Suprapubic skin (tissue), 4 donors: ENCODE results near the gene NBPF1. TPM values are rescaled to one million over a fixed set of nuclear protein-coding genes. Genes with fewer than 3 reads are reported as not detected.
A peak's percentile ranks its signal among the peaks of the same experiment; 100 is the strongest.
"Not testable (repeated sequence)": the region's sequence is repeated elsewhere in the genome, so short reads cannot be mapped to it uniquely, and the experiment has no call there.

Experiments used
- DNase-seq, 2 donors: peaks; one replicate each; pipeline ENCODE4 v3.0.0-alpha.2; 2019; ENCODE audit warnings: low spot score in 2 of 2
- H3K27ac ChIP-seq: fragments of 200-600 bp; sonication (generic); one replicate; pipeline ENCODE4 v1.5.1; 2019
- H3K27me3 ChIP-seq: fragments of 200-600 bp; sonication (generic); one replicate; pipeline ENCODE4 v1.5.1; 2019
- H3K36me3 ChIP-seq: fragments of 200-600 bp; sonication (generic); one replicate; pipeline ENCODE4 v1.5.1; 2019
- H3K4me1 ChIP-seq: fragments of 200-600 bp; sonication (generic); one replicate; pipeline ENCODE4 v1.5.1; 2019
- H3K4me3 ChIP-seq: fragments of 200-600 bp; sonication (generic); one replicate; pipeline ENCODE4 v1.5.1; 2019; ENCODE audit warnings: mild to moderate bottlenecking
- H3K9me3 ChIP-seq: fragments of 200-600 bp; sonication (generic); one replicate; pipeline ENCODE4 v1.5.1; 2019
- EP300 ChIP-seq: sonication (generic); formaldehyde crosslinking; IDR thresholded peaks from one replicate; pipeline ENCODE4 v1.6.1; 2017; ENCODE audit warnings: antibody characterized with exemption
- POLR2A ChIP-seq, 2 donors: fragments of 450-650 bp; IDR thresholded peaks; one replicate each; pipeline ENCODE4 v1.6.1; 2017; ENCODE audit warnings: antibody characterized with exemption in 2 of 2, mild to moderate bottlenecking in 2 of 2, moderate library complexity in 2 of 2
- POLR2AphosphoS5 ChIP-seq, 3 donors: sonication (generic); formaldehyde crosslinking; IDR thresholded peaks; one replicate each; pipeline ENCODE4 v1.6.1; 2017; ENCODE audit warnings: antibody characterized with exemption in 3 of 3
- WGBS: methylation state at CpG from one replicate; pipeline ENCODE4 v1.1.5; 2018; 5-methylcytosine and 5-hydroxymethylcytosine counted together
- total RNA-seq, 4 donors: library from RNA; depleted of rRNA; stranded (reverse); fragments of >200 nt; gene quantifications; one replicate each; pipeline ENCODE4 v1.1.0, GENCODE V29; 2016
- TF ChIP-seq, protein P1 (sequence below), 2 donors: fragments of 200-600 bp in 1 of 2; fragments of 450-650 bp in 1 of 2; sonication (generic) in 1 of 2; IDR thresholded peaks; one replicate each; pipeline ENCODE4 v1.5.1; 2016 to 2019; ENCODE audit warnings: antibody characterized with exemption in 2 of 2, mild to moderate bottlenecking in 1 of 2, moderate library complexity in 1 of 2

NBPF1 gene
- total RNA-seq, 4 donors from 2014 or later: 12.9 to 49.1 (median 23.8) TPM

DNA sequence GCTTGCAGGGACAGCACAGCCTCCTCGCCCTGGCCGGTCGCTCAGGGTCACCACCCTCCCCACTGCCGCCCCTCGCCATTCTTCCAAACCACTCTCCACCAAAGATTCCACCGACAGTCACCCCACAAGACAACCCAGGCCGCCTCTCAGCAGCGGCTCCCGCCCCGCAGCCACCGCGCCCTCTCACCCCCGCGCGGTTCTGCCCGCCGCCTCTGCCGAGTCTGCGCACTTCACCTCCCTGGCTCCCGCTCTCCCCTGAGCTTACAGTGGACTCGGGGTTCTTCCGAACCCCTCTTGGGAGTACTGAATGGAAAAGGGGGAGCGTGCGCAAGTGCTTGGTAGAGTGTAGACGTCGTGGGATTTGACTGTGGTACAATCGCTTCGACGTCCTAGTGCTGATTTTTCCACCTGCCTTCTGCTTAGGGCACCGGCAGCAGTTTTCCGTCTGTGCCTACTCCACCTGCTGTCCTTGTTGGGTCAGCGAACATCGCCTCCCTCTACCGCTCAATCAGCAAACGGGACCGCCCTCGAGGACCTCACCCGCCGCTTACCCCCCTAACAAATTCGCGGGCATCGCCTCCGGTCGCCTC is 79.0 kb downstream of the NBPF1 start:
- WGBS: 26% methylated on average over 11 of the region's 44 CpGs
- Histone ChIP-seq H3K4me3 (peak overlapping the region; percentile 19), H3K27me3 (peaks cover 43% of the 10 kb centered on the region), H3K4me1 (peaks cover 17% of the 10 kb centered on the region)
- H3K27ac ChIP-seq, H3K36me3 ChIP-seq, DNase-seq, H3K9me3 ChIP-seq: not testable (repeated sequence)

DNA sequence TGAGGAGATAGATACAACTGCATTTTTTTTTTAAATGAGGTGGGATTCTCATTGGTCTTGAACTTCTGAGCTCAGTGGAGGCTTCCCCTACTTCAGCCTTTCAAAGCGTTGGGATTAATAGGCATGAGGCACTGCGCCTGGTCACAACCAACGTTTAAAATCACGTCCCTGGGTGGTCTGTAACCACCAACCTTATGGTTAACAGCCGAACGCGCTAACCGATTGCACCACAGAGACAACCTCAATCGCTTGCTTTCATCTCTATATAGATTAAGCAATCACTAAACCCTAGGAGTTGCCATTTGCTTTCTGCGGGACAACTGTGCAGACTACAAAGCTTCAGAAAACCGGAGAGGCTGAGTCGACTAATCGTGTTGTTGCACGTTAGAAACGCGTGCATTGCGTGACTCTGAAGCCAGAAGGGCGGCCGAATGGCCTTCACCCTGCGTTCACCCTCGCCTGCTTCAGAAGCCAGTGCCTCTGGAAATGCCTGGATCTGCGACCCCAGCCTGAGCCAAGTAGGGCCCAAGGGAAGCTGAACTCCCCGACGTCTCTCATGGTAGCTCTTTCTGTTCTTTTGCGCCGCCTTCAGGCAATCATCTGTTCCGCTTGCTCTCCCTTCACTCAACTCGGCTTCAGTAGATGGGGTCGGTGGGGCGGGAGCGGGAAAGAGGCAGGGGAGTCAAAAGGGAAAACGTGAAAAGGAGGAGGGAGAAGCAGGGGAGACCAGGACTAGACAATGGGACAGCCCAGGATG is 81.0 kb downstream of the NBPF1 start:
- H3K4me3 ChIP-seq, H3K36me3 ChIP-seq, H3K27ac ChIP-seq, DNase-seq, H3K9me3 ChIP-seq: not testable (repeated sequence)
- Histone ChIP-seq H3K4me1 (peaks cover 17% of the 10 kb centered on the region), H3K27me3 (peaks cover 43% of the 10 kb centered on the region)
- WGBS: 19% methylated on average over 25 of the region's 32 CpGs

DNA sequence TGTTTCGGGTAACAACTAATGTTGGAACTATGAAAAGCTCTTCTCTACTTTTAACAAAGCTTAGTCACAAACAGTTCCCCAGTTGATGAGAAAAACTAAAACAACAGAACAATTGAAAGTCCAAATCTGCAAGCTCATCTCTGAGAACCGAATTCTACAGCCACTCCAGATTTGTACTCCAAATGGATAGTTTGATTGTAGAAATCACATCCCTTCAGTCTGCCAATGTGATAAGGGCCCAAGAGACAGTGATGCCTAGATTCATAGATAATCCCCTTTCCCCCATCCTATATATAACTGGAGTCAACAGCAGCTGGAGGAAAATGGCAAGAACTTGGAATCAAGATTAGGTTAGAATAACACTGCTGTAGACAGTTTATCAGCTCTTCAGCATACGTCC is 85.0 kb downstream of the NBPF1 start:
- 88% methylated on average over 3 of the region's 3 CpGs for WGBS
- not testable (repeated sequence) for DNase-seq, H3K27ac ChIP-seq

DNA sequence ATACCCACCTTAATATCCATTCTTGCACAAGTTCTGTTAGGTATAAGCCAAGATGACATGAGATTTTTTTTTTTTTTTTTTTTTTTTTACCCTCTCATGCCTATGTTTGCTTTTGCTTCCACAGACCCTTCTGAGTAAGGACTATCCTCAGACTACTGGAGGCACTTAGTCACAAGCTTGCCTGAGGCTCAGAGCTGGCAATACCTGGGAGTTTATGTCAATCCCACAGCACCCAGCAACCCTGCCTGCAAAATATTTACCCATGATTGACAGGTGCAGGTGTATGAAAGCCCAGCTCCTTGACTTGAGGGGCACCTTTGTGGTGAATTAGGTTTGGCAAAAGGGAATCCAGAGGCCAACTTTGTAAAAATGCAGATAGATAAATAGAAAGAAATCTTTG is 87.6 kb downstream of the NBPF1 start:
- DNase-seq, H3K4me3 ChIP-seq, H3K4me1 ChIP-seq, H3K27ac ChIP-seq, H3K9me3 ChIP-seq, H3K36me3 ChIP-seq: not testable (repeated sequence)
- peaks cover 12% of the 10 kb centered on the region for H3K27me3 ChIP-seq

More for the DNA sequence above, 85.0 kb downstream of the NBPF1 start:
- H3K9me3 ChIP-seq, H3K36me3 ChIP-seq, H3K4me1 ChIP-seq, H3K4me3 ChIP-seq: not testable (repeated sequence)
- H3K27me3 ChIP-seq: peaks cover 16% of the 10 kb centered on the region

- not testable (repeated sequence) for DNase-seq, H3K27ac ChIP-seq, H3K9me3 ChIP-seq, H3K36me3 ChIP-seq, H3K4me3 ChIP-seq, H3K4me1 ChIP-seq
- 83% methylated on average over 5 of the region's 5 CpGs for WGBS
- H3K27me3 ChIP-seq: peaks cover 45% of the 10 kb centered on the region
These were observed 91.7 kb downstream of the NBPF1 start for GRCh38 chr1:16521679-16522078.

DNA sequence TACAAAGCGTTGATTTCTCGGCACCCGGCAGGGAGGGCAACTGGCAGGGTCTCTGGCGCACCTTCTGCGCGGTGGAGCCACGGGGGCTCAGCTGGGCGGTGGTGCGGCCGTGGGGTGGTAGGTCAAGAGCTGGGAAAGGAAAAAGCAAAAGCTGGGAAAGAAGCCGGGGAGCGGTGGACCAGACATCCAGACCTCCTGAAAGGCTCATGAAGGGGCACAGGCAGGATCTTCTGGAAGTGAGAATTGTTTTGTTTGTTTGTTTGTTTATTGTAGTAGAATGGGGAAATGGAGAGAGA is 92.1 kb downstream of the NBPF1 start:
- no peak for DNase-seq
- Histone ChIP-seq H3K9me3 (no peaks in the 10 kb centered on the region), H3K27ac (no peak overlapping the region), H3K4me1 (no peaks in the 10 kb centered on the region), H3K27me3 (peaks cover 43% of the 10 kb centered on the region), H3K36me3 (no peaks in the 10 kb centered on the region), H3K4me3 (no peak overlapping the region)
- WGBS: 56% methylated on average over 12 of the region's 12 CpGs
- TF ChIP-seq, protein P1, sequence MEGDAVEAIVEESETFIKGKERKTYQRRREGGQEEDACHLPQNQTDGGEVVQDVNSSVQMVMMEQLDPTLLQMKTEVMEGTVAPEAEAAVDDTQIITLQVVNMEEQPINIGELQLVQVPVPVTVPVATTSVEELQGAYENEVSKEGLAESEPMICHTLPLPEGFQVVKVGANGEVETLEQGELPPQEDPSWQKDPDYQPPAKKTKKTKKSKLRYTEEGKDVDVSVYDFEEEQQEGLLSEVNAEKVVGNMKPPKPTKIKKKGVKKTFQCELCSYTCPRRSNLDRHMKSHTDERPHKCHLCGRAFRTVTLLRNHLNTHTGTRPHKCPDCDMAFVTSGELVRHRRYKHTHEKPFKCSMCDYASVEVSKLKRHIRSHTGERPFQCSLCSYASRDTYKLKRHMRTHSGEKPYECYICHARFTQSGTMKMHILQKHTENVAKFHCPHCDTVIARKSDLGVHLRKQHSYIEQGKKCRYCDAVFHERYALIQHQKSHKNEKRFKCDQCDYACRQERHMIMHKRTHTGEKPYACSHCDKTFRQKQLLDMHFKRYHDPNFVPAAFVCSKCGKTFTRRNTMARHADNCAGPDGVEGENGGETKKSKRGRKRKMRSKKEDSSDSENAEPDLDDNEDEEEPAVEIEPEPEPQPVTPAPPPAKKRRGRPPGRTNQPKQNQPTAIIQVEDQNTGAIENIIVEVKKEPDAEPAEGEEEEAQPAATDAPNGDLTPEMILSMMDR (IDR thresholded peaks at IDR 0.05): no peak
- TF ChIP-seq POLR2AphosphoS5 (IDR thresholded peaks at IDR 0.05): no peak
- TF ChIP-seq POLR2A (IDR thresholded peaks at IDR 0.05): no peak
- TF ChIP-seq EP300: no peak

GRCh38 chr1:16520435-16521287 is 92.7 kb downstream of the NBPF1 start:
- H3K27ac ChIP-seq, DNase-seq, H3K36me3 ChIP-seq, H3K9me3 ChIP-seq, H3K4me1 ChIP-seq, H3K4me3 ChIP-seq: not testable (repeated sequence)
- WGBS: 37% methylated on average over 33 of the region's 48 CpGs
- H3K27me3 ChIP-seq: peaks cover 43% of the 10 kb centered on the region

GRCh38 chr1:16519255-16519951 is 94.0 kb downstream of the NBPF1 start:
- not testable (repeated sequence) for H3K36me3 ChIP-seq, H3K9me3 ChIP-seq, H3K27ac ChIP-seq, H3K4me1 ChIP-seq, DNase-seq, H3K4me3 ChIP-seq
- WGBS: 58% methylated on average over 6 of the region's 6 CpGs
- H3K27me3 ChIP-seq: peaks cover 43% of the 10 kb centered on the region

- WGBS: 71% methylated on average over 3 of the region's 3 CpGs
These were observed 94.5 kb downstream of the NBPF1 start for GRCh38 chr1:16518913-16519254.

GRCh38 chr1:16516694-16517410 is 96.5 kb downstream of the NBPF1 start:
- H3K4me1 ChIP-seq, DNase-seq, H3K36me3 ChIP-seq, H3K27ac ChIP-seq, H3K4me3 ChIP-seq, H3K9me3 ChIP-seq: not testable (repeated sequence)
- WGBS: 71% methylated on average over 4 of the region's 5 CpGs
- peaks cover 39% of the 10 kb centered on the region for H3K27me3 ChIP-seq

More at GRCh38 chr1:16518913-16519254, 94.5 kb downstream of the NBPF1 start:
- not testable (repeated sequence) for H3K4me3 ChIP-seq, H3K36me3 ChIP-seq, H3K9me3 ChIP-seq, H3K27ac ChIP-seq, H3K4me1 ChIP-seq, DNase-seq
- peaks cover 43% of the 10 kb centered on the region for H3K27me3 ChIP-seq

DNA sequence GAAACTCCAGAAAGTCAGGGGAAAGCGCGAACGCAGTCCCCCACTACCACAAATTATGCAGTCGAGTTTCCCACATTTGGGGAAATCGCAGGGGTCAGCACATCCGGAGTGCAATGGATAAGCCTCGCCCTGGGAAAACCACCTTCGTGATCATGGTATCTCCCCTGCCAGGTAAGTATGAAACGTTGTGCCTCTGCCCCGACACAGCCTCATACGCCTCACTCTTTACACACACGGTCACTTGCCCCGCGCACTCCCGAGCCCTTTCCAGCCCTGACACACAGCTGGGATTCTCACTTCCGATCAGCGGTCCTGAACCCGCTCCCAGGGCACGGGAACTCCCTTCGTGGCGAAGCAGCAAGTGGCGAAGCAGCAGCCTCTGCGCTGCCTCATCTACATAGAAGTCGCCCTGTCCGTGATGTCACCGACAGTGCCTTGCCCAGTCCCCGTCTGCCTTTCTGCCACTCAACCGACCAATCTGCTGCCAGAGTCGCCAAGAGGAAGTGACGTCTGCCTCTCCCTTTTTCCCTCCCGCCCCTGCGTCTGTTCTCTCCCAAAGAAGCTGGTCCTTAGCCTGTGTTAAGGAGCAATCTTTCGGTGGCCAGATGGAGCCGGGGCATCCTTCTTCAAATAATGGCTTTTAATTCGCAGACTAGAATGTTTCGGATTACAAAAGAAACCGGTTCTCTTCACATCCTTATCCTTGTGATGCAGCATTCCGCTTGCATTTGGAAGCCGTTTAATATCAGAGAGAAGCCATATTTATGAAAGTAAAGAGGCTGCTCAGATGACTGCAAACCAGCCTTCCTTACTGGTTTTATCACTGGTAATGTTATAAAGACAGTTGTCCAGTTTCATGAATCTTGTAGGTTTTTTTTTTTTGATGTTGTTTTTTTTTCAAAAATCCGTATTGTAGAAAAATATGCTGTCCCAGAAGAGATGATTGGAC is 99.0 kb downstream of the NBPF1 start, which contains the start of gene RNU1-1:
Gene RNU1-1 (minus strand): TSS at position 179 of the 949 bp plus-strand sequence.
- peak in 1 of 2 donors; percentile 94 for DNase-seq
- not testable (repeated sequence) for H3K4me1 ChIP-seq, H3K36me3 ChIP-seq, H3K9me3 ChIP-seq
- Histone ChIP-seq H3K4me3 (peak within 1 kb of the TSS; percentile 36), H3K27me3 (peaks cover 20% of the 10 kb centered on the region), H3K27ac (peak within 1 kb of the TSS; percentile 87)
- WGBS: 3% methylated on average over 21 of the region's 40 CpGs
